IMR-90 (cell line): ENCODE measurements around the gene GFOD2. TPM values are rescaled to one million over a fixed set of nuclear protein-coding genes. Genes with fewer than 3 reads are reported as not detected.

Source experiments
- ATAC-seq: fragments of 200-7000 bp; cut with Tn5 transposase; 2 replicates; pipeline ENCODE4 v1.9.1; 2020; ENCODE audit warnings: low read depth, mild to moderate bottlenecking, moderate library complexity
- BruUV-seq: library from RNA; stranded (reverse); fragments of 400-500 nt; replicated peaks from 2 replicates; lab custom pipeline; 2021; lab: Mats Ljungman, UMichigan
- CTCF ChIA-PET: fragments of 300-600 bp; formaldehyde crosslinking; extraction: SDS; loops from one replicate; lab custom pipeline; 2021; ENCODE audit warnings: antibody characterized with exemption; lab: Yijun Ruan, JAX
- POLR2A ChIA-PET: fragments of 300-600 bp; sonication (Branson Sonifier 250); formaldehyde crosslinking; loops from one replicate; lab custom pipeline; 2022; ENCODE audit warnings: antibody characterized with exemption; ENCODE audit not compliant: unreplicated experiment; lab: Charles Lee
- DNase-seq: peaks from one replicate; pipeline ENCODE4 v3.0.0; 2013
- H2AFZ ChIP-seq: replicated peaks from 2 replicates; pipeline ENCODE3; 2013; ENCODE audit warnings: low read length, mild to moderate bottlenecking; ENCODE audit not compliant: poor library complexity
- H2AK5ac ChIP-seq: 2 replicates; pipeline ENCODE4 v1.6.1; 2013; ENCODE audit warnings: low read depth, low read length, inconsistent platforms
- H2AK9ac ChIP-seq: replicated peaks from 2 replicates; pipeline ENCODE3; 2013; ENCODE audit warnings: mild to moderate bottlenecking, low read depth, low read length, moderate library complexity; ENCODE audit not compliant: poor library complexity
- H2BK120ac ChIP-seq: 2 replicates; pipeline ENCODE4 v1.6.1; 2013; ENCODE audit warnings: low read depth, low read length, inconsistent platforms
- H2BK15ac ChIP-seq: 3 replicates; pipeline ENCODE4 v1.6.1; 2013; ENCODE audit warnings: low read depth, low read length, inconsistent platforms
- H2BK20ac ChIP-seq: 2 replicates; pipeline ENCODE4 v1.6.1; 2013; ENCODE audit warnings: low read depth, mild to moderate bottlenecking, inconsistent platforms, low read length, moderate library complexity
- H2BK5ac ChIP-seq: 2 replicates; pipeline ENCODE4 v1.6.1; 2013; ENCODE audit warnings: mild to moderate bottlenecking, low read depth, low read length, inconsistent platforms; ENCODE audit not compliant: poor library complexity, severe bottlenecking
- H3K14ac ChIP-seq: replicated peaks from 2 replicates; pipeline ENCODE4 v1.6.1; 2013; ENCODE audit warnings: low read depth, low read length, inconsistent platforms
- H3K18ac ChIP-seq: 2 replicates; pipeline ENCODE4 v1.6.1; 2013; ENCODE audit warnings: low read depth, low read length, control low read depth
- H3K23ac ChIP-seq: 2 replicates; pipeline ENCODE4 v1.6.1; 2013; ENCODE audit warnings: low read depth, low read length, inconsistent platforms
- H3K27ac ChIP-seq: 2 replicates; pipeline ENCODE4 v1.5.1; 2013; ENCODE audit warnings: mild to moderate bottlenecking, control low read depth, low read length; ENCODE audit not compliant: insufficient read depth
- H3K27me3 ChIP-seq: 2 replicates; pipeline ENCODE4 v1.6.1; 2013; ENCODE audit warnings: low read length; ENCODE audit not compliant: control insufficient read depth, insufficient read depth
- H3K36me3 ChIP-seq: 2 replicates; pipeline ENCODE4 v1.6.1; 2013; ENCODE audit warnings: low read length, mixed read lengths; ENCODE audit not compliant: control insufficient read depth, insufficient read depth
- H3K4ac ChIP-seq: 2 replicates; pipeline ENCODE4 v1.6.1; 2013; ENCODE audit warnings: low read depth, low read length, inconsistent platforms
- H3K4me1 ChIP-seq: 2 replicates; pipeline ENCODE4 v1.6.1; 2013; ENCODE audit warnings: low read length, mixed read lengths; ENCODE audit not compliant: control insufficient read depth, insufficient read depth
- H3K4me2 ChIP-seq: 2 replicates; pipeline ENCODE4 v1.6.1; 2013; ENCODE audit warnings: low read depth, mild to moderate bottlenecking, control low read depth, low read length, moderate library complexity
- H3K4me3 ChIP-seq: 2 replicates; pipeline ENCODE4 v1.5.1; 2013; ENCODE audit warnings: low read depth, mild to moderate bottlenecking, control low read depth, low read length, moderate library complexity; ENCODE audit not compliant: insufficient read depth
- H3K56ac ChIP-seq: 2 replicates; pipeline ENCODE4 v1.6.1; 2013; ENCODE audit warnings: low read length, inconsistent platforms; ENCODE audit not compliant: insufficient read depth; ENCODE audit errors: extremely low read depth
- H3K79me1 ChIP-seq, 2 experiments: 2 replicates each; pipeline ENCODE4 v1.6.1; 2013; ENCODE audit warnings: low read length in 2 of 2, inconsistent platforms in 1 of 2, low read depth in 1 of 2
- H3K9ac ChIP-seq: 2 replicates; pipeline ENCODE4 v1.6.1; 2013; ENCODE audit warnings: low read depth, low read length, control low read depth
- H3K9me1 ChIP-seq: 2 replicates; pipeline ENCODE4 v1.6.1; 2013; ENCODE audit warnings: low read length, inconsistent platforms; ENCODE audit not compliant: insufficient read depth
- H3K9me3 ChIP-seq: 2 replicates; pipeline ENCODE4 v1.6.1; 2013; ENCODE audit warnings: low read length; ENCODE audit not compliant: control insufficient read depth, insufficient read depth
- H4K20me1 ChIP-seq: 2 replicates; pipeline ENCODE4 v1.6.1; 2013; ENCODE audit warnings: low read length, inconsistent platforms; ENCODE audit not compliant: insufficient read depth
- H4K5ac ChIP-seq: 2 replicates; pipeline ENCODE4 v1.6.1; 2013; ENCODE audit warnings: mild to moderate bottlenecking, low read depth, low read length, control low read depth
- H4K8ac ChIP-seq, 2 experiments: 2 replicates each; pipeline ENCODE4 v1.6.1; 2013; ENCODE audit warnings: low read depth in 2 of 2, low read length in 2 of 2, control low read depth in 1 of 2, inconsistent platforms in 1 of 2
- H4K91ac ChIP-seq: 2 replicates; pipeline ENCODE4 v1.6.1; 2013; ENCODE audit warnings: low read depth, low read length, inconsistent platforms; ENCODE audit not compliant: insufficient read depth
- MXI1 ChIP-seq: IDR thresholded peaks from 2 replicates; pipeline ENCODE4 v1.6.1; 2012; ENCODE audit warnings: low read depth, mild to moderate bottlenecking, low read length, moderate library complexity, borderline replicate concordance
- WGBS, 2 experiments: methylation state at CpG; one replicate each; pipeline versions ENCODE4 v1.1.5 to v1.1.7; 2013; ENCODE audit warnings: missing lambda C conversion rate in 2 of 2; ENCODE audit not compliant: insufficient read length in 1 of 2; ENCODE audit errors: extremely low coverage in 2 of 2; 5-methylcytosine and 5-hydroxymethylcytosine counted together
- dilution Hi-C: fragments of 300-500 bp; cut with HindIII; formaldehyde crosslinking; loops from one replicate; pipeline ENCODE4 v1.14.3; 2018; ENCODE audit warnings: low sequenced_read_pairs; ENCODE audit not compliant: unreplicated experiment
- in situ Hi-C: fragments of 300-500 bp; cut with MboI; formaldehyde crosslinking; loops from 3 replicates; pipeline ENCODE4 v1.14.3; 2019; ENCODE audit warnings: low sequenced_read_pairs, inconsistent platforms, mixed read lengths
- intact Hi-C: fragments of 100-400 bp; cut with micrococcal nuclease; formaldehyde crosslinking; loops from 2 replicates; pipeline ENCODE4 v1.10.0; 2022
- polyA plus RNA-seq, 3 experiments: library from polyadenylated mRNA; depleted of rRNA; stranded (reverse); fragments of >200 nt; gene quantifications; 2 replicates each; pipeline ENCODE4 v1.2.3, GENCODE V29; 2012; ENCODE audit warnings: low replicate concordance in 1 of 3
- total RNA-seq: library from RNA; depleted of rRNA; stranded (reverse); fragments of >200 nt; gene quantifications from 2 replicates; pipeline ENCODE4 v1.2.3, GENCODE V29; 2012
- TF ChIP-seq, protein P1 (sequence below): fragments of 150-350 bp; IDR thresholded peaks from 2 replicates; pipeline ENCODE4 v1.6.1; 2017; ENCODE audit warnings: mild to moderate bottlenecking, antibody characterized with exemption, low read length, low read depth

The GFOD2 gene
- total and polyA plus RNA-seq, 2 of the 4 experiments (the other 2 are of a cell fraction): 12.3 to 18.1 TPM

DNA sequence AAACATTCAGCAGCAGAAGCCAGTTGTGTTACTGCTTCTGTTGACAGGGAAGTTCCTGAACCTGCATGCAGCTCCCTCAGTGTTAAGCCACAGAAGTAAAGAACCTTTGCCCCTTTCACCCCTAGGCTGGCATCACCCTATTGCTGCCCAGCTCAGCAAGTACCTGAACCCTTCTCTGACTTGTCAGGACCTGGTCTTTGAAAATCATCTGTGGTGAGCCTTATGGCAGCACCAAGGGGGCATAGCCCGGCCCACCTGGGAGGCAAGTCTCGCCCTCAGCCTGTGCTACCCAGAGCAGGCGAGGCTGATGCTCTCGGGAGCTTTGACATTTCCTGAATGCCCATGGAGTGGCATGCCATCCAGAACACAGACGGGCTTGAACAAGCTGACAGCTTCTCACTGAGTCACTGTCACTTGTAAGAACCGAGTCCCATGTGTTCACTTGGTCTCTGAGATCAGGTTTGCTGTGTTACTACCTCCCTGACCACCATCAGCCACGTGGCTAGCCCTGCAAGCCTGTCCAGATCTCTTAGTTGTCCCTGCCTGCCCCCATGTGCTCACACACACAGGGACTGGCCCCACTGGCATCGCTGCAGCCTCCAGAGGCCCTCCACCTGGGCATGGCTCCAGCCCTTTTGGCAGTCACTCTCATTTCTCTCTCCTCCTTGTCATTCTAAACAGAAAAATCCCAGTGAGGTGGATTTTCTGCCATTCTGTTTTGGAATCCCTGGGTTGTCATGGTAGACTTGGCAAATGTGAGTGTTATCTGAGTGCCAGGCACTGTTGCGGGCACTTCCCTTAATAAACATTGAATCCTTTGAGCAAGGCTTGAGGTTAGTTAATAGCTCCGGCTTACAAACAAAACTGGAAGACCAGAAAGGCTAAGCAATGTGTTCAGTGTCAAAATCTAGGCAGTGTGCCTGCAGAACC is 77.1 kb downstream of the GFOD2 start:
- dilution Hi-C loops (no loop called here), intact Hi-C loops (loop anchor here (5.0 kb wide), 1 partner anchor 35 kb away; no protein-coding TSS in a partner anchor), in situ Hi-C loops (no loop called here)
- peaks cover 16% of the 10 kb centered on the region for H3K36me3 ChIP-seq
- TF ChIP-seq MXI1: peak; percentile 58; the same call in 1 of the 2 replicates
- TF ChIP-seq, protein P1, sequence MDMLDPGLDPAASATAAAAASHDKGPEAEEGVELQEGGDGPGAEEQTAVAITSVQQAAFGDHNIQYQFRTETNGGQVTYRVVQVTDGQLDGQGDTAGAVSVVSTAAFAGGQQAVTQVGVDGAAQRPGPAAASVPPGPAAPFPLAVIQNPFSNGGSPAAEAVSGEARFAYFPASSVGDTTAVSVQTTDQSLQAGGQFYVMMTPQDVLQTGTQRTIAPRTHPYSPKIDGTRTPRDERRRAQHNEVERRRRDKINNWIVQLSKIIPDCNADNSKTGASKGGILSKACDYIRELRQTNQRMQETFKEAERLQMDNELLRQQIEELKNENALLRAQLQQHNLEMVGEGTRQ: no peak; the same call in 1 of the 2 replicates
- no peak overlapping the region for H3K14ac ChIP-seq
- no peak overlapping the region for H3K27ac ChIP-seq
- ChIA-PET POLR2A (no interaction called here), CTCF (interaction anchor here (1.3 to 2.9 kb wide), 3 partner anchors 79 to 121 kb away, joined by 4 to 9 read pairs (median 4); no protein-coding TSS in a partner anchor)
- H2BK15ac ChIP-seq: no peak overlapping the region
- ATAC-seq (peak; percentile 66), DNase-seq (peak; percentile 33)
- WGBS, 2 experiments: 61% methylated on average over 6 of the region's 10 CpGs; no CpG with 5 or more reads in 1 of the 2 experiments
- H4K5ac ChIP-seq: no peak overlapping the region
- 0 out of 2 replicates have a peak overlapping the region, but pooled peaks have one; percentile 35 for H2AK5ac ChIP-seq
- H2BK5ac ChIP-seq: no peak overlapping the region
- H2BK20ac ChIP-seq: no peak overlapping the region
- H4K8ac ChIP-seq: no peak overlapping the region
- 0 out of 2 replicates have a peak overlapping the region, but pooled peaks have one; percentile 53 for H3K23ac ChIP-seq
- H2AFZ ChIP-seq: peak overlapping the region; percentile 44
- no peaks in the 10 kb centered on the region for H3K79me1 ChIP-seq
- no peak overlapping the region for H3K4ac ChIP-seq
- peaks cover 5% of the 10 kb centered on the region for H4K20me1 ChIP-seq
- BruUV-seq: no TSS peak
- H3K9me1 ChIP-seq: no peaks in the 10 kb centered on the region
- H2AK9ac ChIP-seq: no peak overlapping the region
- H3K27me3 ChIP-seq: peaks cover 27% of the 10 kb centered on the region
- H3K4me2 ChIP-seq: no peak overlapping the region
- H3K18ac ChIP-seq: no peak overlapping the region
- no peak overlapping the region for H4K91ac ChIP-seq
- H3K9ac ChIP-seq: no peak overlapping the region
- no peak overlapping the region for H2BK120ac ChIP-seq
- no peaks in the 10 kb centered on the region for H3K9me3 ChIP-seq
- no peak overlapping the region for H3K4me3 ChIP-seq
- peaks cover 5% of the 10 kb centered on the region; the same call in 1 of the 2 replicates for H3K4me1 ChIP-seq
- H3K56ac ChIP-seq: no peak overlapping the region
